Activated CD8-positive, alpha-beta memory T cell treated with anti-CD3 and anti-CD28 coated beads, Interleukin-2, amount 10 ng/mL, durations not matched to agents 7 days and 5 days (primary cell): ENCODE data around the gene FLOT1. TPM values are rescaled to one million over a fixed set of nuclear protein-coding genes. Genes with fewer than 3 reads are reported as not detected.

Source experiments
- ATAC-seq: fragments of 150-1000 bp; cut with Tn5 transposase; one replicate; pipeline ENCODE4 v1.10.0; 2021; ENCODE audit warnings: moderate library complexity
- CTCF ChIA-PET: fragments of 350-600 bp; sonication (Branson Sonifier 250); formaldehyde crosslinking; loops from one replicate; lab custom pipeline; 2021; ENCODE audit warnings: antibody characterized with exemption; lab: Charles Lee
- DNase-seq: peaks from one replicate; pipeline ENCODE4 v3.0.0-alpha.2; 2020
- H3K27ac Mint-ChIP-seq: one replicate; pipeline ENCODE4 v1.8.0; 2021; ENCODE audit warnings: mild to moderate bottlenecking, mixed read lengths
- H3K27me3 Mint-ChIP-seq: one replicate; pipeline ENCODE4 v1.8.0; 2021; ENCODE audit warnings: mixed read lengths
- H3K36me3 Mint-ChIP-seq: one replicate; pipeline ENCODE4 v1.8.0; 2021; ENCODE audit warnings: mild to moderate bottlenecking, mixed read lengths
- H3K4me1 Mint-ChIP-seq: one replicate; pipeline ENCODE4 v1.8.0; 2021; ENCODE audit warnings: mixed read lengths
- H3K4me3 Mint-ChIP-seq: one replicate; pipeline ENCODE4 v1.8.0; 2021; ENCODE audit warnings: mild to moderate bottlenecking, moderate library complexity, mixed read lengths
- H3K9me3 Mint-ChIP-seq: one replicate; pipeline ENCODE4 v1.8.0; 2022; ENCODE audit warnings: low read depth, mixed read lengths
- total RNA-seq, 2 experiments: library from RNA; stranded (reverse); gene quantifications; one replicate each; pipeline ENCODE4 v1.2.3, GENCODE V29; 2021

FLOT1 gene
- total RNA-seq, result 100 to 1,000 TPM; 165 to 184 TPM

GRCh38 chr6:30742316-30743098, at the start of gene FLOT1:
TSS of gene FLOT1 (minus strand) at chr6:30742687. CDS start at chr6:30742189, 498 bp downstream.
- DNase-seq (peak; percentile 96), ATAC-seq (peak; percentile 84)
- peaks cover 45% of the 10 kb centered on the region for H3K36me3 Mint-ChIP-seq
- H3K4me1 Mint-ChIP-seq, result peaks cover 59% of the 10 kb centered on the region
- H3K4me3 Mint-ChIP-seq, result peak within 1 kb of the TSS; percentile 95
- peak within 1 kb of the TSS; percentile 83 for H3K27ac Mint-ChIP-seq
- CTCF ChIA-PET, result interaction anchor here (0.8 to 32.1 kb wide), 13 partner anchors 11 to 345 kb away, joined by 3 to 936 read pairs (median 7); partner anchors contain the start of gene DHX16
- no peaks in the 10 kb centered on the region for H3K27me3 Mint-ChIP-seq
- no peaks in the 10 kb centered on the region for H3K9me3 Mint-ChIP-seq

GRCh38 chr6:30790724-30791383, 48.4 kb upstream of the FLOT1 start:
- peaks cover 2% of the 10 kb centered on the region for H3K36me3 Mint-ChIP-seq
- no peaks in the 10 kb centered on the region for H3K9me3 Mint-ChIP-seq
- DNase-seq (no peak), ATAC-seq (no peak)
- H3K4me3 Mint-ChIP-seq, result no peak overlapping the region
- no peak overlapping the region for H3K27ac Mint-ChIP-seq
- H3K4me1 Mint-ChIP-seq, result peaks cover 54% of the 10 kb centered on the region
- CTCF ChIA-PET, result interaction anchor here (0.6 to 1.3 kb wide), 2 partner anchors 29 to 651 kb away, joined by 3 to 4 read pairs; no protein-coding TSS in a partner anchor
- no peaks in the 10 kb centered on the region for H3K27me3 Mint-ChIP-seq

GRCh38 chr6:30789606-30790005, 47.1 kb upstream of the FLOT1 start:
- CTCF ChIA-PET, result interaction anchor here (1.3 to 3.5 kb wide), 4 partner anchors 12 to 32 kb away, joined by 4 to 14 read pairs (median 6); no protein-coding TSS in a partner anchor
- H3K36me3 Mint-ChIP-seq, result no peaks in the 10 kb centered on the region

GRCh38 chr6:30787954-30788353, 45.5 kb upstream of the FLOT1 start:
- peak; percentile 63 for ATAC-seq

More at GRCh38 chr6:30789606-30790005, 47.1 kb upstream of the FLOT1 start:
- DNase-seq, result no peak
- peak overlapping the region; percentile 1 for H3K27ac Mint-ChIP-seq
- H3K4me1 Mint-ChIP-seq, result peaks cover 57% of the 10 kb centered on the region
- H3K4me3 Mint-ChIP-seq, result no peak overlapping the region
- H3K27me3 Mint-ChIP-seq, result no peaks in the 10 kb centered on the region
- no peak for ATAC-seq
- no peaks in the 10 kb centered on the region for H3K9me3 Mint-ChIP-seq

GRCh38 chr6:30782425-30783014, 40.0 kb upstream of the FLOT1 start:
- DNase-seq (no peak), ATAC-seq (no peak)
- H3K27ac Mint-ChIP-seq, result no peak overlapping the region
- no peak overlapping the region for H3K4me3 Mint-ChIP-seq
- peaks cover 32% of the 10 kb centered on the region for H3K4me1 Mint-ChIP-seq
- CTCF ChIA-PET, result interaction anchor here (0.8 to 1.4 kb wide), 2 partner anchors 10 to 13 kb away, joined by 3 read pairs; no protein-coding TSS in a partner anchor
- no peaks in the 10 kb centered on the region for H3K27me3 Mint-ChIP-seq
- H3K36me3 Mint-ChIP-seq, result no peaks in the 10 kb centered on the region
- H3K9me3 Mint-ChIP-seq, result no peaks in the 10 kb centered on the region

More at GRCh38 chr6:30787954-30788353, 45.5 kb upstream of the FLOT1 start:
- peak overlapping the region; percentile 18 for H3K27ac Mint-ChIP-seq
- H3K27me3 Mint-ChIP-seq, result no peaks in the 10 kb centered on the region
- H3K4me3 Mint-ChIP-seq, result no peak overlapping the region
- CTCF ChIA-PET, result interaction anchor here (0.8 to 3.5 kb wide), 5 partner anchors 11 to 51 kb away, joined by 3 to 14 read pairs (median 4); no protein-coding TSS in a partner anchor
- peaks cover 50% of the 10 kb centered on the region for H3K4me1 Mint-ChIP-seq
- H3K36me3 Mint-ChIP-seq, result no peaks in the 10 kb centered on the region
- no peak for DNase-seq
- no peaks in the 10 kb centered on the region for H3K9me3 Mint-ChIP-seq

GRCh38 chr6:30781743-30782424, 39.4 kb upstream of the FLOT1 start:
- ATAC-seq, result no peak
- H3K27ac Mint-ChIP-seq, result no peak overlapping the region
- no peaks in the 10 kb centered on the region for H3K27me3 Mint-ChIP-seq
- no peak overlapping the region for H3K4me3 Mint-ChIP-seq
- H3K36me3 Mint-ChIP-seq, result no peaks in the 10 kb centered on the region
- H3K9me3 Mint-ChIP-seq, result no peaks in the 10 kb centered on the region
- DNase-seq, result no peak
- CTCF ChIA-PET, result interaction anchor here (0.8 to 1.0 kb wide), 2 partner anchors 13 to 30 kb away, joined by 3 read pairs; no protein-coding TSS in a partner anchor
- H3K4me1 Mint-ChIP-seq, result peaks cover 37% of the 10 kb centered on the region

- Mint-ChIP-seq H3K27me3 (no peaks in the 10 kb centered on the region), H3K4me1 (peaks cover 36% of the 10 kb centered on the region), H3K36me3 (no peaks in the 10 kb centered on the region), H3K27ac (no peak overlapping the region), H3K9me3 (no peaks in the 10 kb centered on the region), H3K4me3 (no peak overlapping the region)
- ATAC-seq (no peak), DNase-seq (no peak)
- CTCF ChIA-PET, result interaction anchor here (0.8 to 1.0 kb wide), 2 partner anchors 12 to 31 kb away, joined by 3 read pairs; no protein-coding TSS in a partner anchor
Observed at GRCh38 chr6:30781395-30781742, 38.9 kb upstream of the FLOT1 start.

- Mint-ChIP-seq H3K27me3 (no peaks in the 10 kb centered on the region), H3K27ac (no peak overlapping the region), H3K36me3 (no peaks in the 10 kb centered on the region), H3K4me1 (peaks cover 30% of the 10 kb centered on the region), H3K9me3 (no peaks in the 10 kb centered on the region), H3K4me3 (no peak overlapping the region)
- CTCF ChIA-PET, result no interaction called here
- ATAC-seq (no peak), DNase-seq (no peak)
Observed at GRCh38 chr6:30780642-30780920, 38.1 kb upstream of the FLOT1 start.

GRCh38 chr6:30779850-30780641, 37.6 kb upstream of the FLOT1 start:
- CTCF ChIA-PET, result interaction anchor here (0.9 to 1.2 kb wide), 2 partner anchors 11 to 21 kb away, joined by 3 read pairs; no protein-coding TSS in a partner anchor
- H3K36me3 Mint-ChIP-seq, result no peaks in the 10 kb centered on the region
- no peak overlapping the region for H3K4me3 Mint-ChIP-seq
- no peaks in the 10 kb centered on the region for H3K27me3 Mint-ChIP-seq
- DNase-seq (no peak), ATAC-seq (no peak)
- no peak overlapping the region for H3K27ac Mint-ChIP-seq
- H3K9me3 Mint-ChIP-seq, result no peaks in the 10 kb centered on the region
- H3K4me1 Mint-ChIP-seq, result peaks cover 25% of the 10 kb centered on the region

- H3K4me3 Mint-ChIP-seq, result no peak overlapping the region
- CTCF ChIA-PET, result interaction anchor here (2.4 kb wide), 1 partner anchor 11 kb away, joined by 7 read pairs; no protein-coding TSS in a partner anchor
- no peak for DNase-seq
- ATAC-seq, result peak; percentile 45
- no peaks in the 10 kb centered on the region for H3K27me3 Mint-ChIP-seq
- H3K9me3 Mint-ChIP-seq, result no peaks in the 10 kb centered on the region
- H3K4me1 Mint-ChIP-seq, result peaks cover 27% of the 10 kb centered on the region
- no peak overlapping the region for H3K27ac Mint-ChIP-seq
- H3K36me3 Mint-ChIP-seq, result no peaks in the 10 kb centered on the region
Observed at GRCh38 chr6:30778001-30778635, 35.6 kb upstream of the FLOT1 start.

GRCh38 chr6:30777155-30777485, 34.6 kb upstream of the FLOT1 start:
- CTCF ChIA-PET, result interaction anchor here (0.9 to 2.4 kb wide), 4 partner anchors 10 to 45 kb away, joined by 3 to 7 read pairs (median 4); no protein-coding TSS in a partner anchor
- Mint-ChIP-seq H3K4me1 (peaks cover 35% of the 10 kb centered on the region), H3K27me3 (no peaks in the 10 kb centered on the region), H3K4me3 (no peak overlapping the region), H3K36me3 (peaks cover 2% of the 10 kb centered on the region), H3K27ac (no peak overlapping the region), H3K9me3 (no peaks in the 10 kb centered on the region)
- no peak for DNase-seq
- ATAC-seq, result no peak
